HUES64 (cell line): Measurements from ENCODE around the gene RAB11FIP3.

Source experiments
- H3K27ac ChIP-seq: 2 replicates; pipeline ENCODE4 v1.7.0; 2013; ENCODE audit warnings: low read depth, low read length, inconsistent platforms
- H3K27me3 ChIP-seq: 2 replicates; pipeline ENCODE4 v1.6.1; 2013; ENCODE audit warnings: mild to moderate bottlenecking, low read length; ENCODE audit not compliant: insufficient read depth
- H3K36me3 ChIP-seq: 2 replicates; pipeline ENCODE4 v1.6.1; 2013; ENCODE audit warnings: mild to moderate bottlenecking, low read length; ENCODE audit not compliant: insufficient read depth
- H3K4me1 ChIP-seq: 2 replicates; pipeline ENCODE4 v1.6.1; 2013; ENCODE audit warnings: mild to moderate bottlenecking, low read length, moderate library complexity; ENCODE audit not compliant: insufficient read depth
- H3K4me3 ChIP-seq: 2 replicates; pipeline ENCODE4 v1.5.1; 2013; ENCODE audit warnings: mild to moderate bottlenecking, low read length, moderate library complexity
- H3K9ac ChIP-seq: 2 replicates; pipeline ENCODE4 v1.6.1; 2013; ENCODE audit warnings: mild to moderate bottlenecking, low read depth, low read length
- H3K9me3 ChIP-seq: 2 replicates; pipeline ENCODE4 v1.6.1; 2013; ENCODE audit warnings: low read depth, low read length; ENCODE audit not compliant: insufficient read depth
- WGBS: fragments of 150-250, 120-280 bp; methylation state at CpG from one replicate; pipeline ENCODE4 v1.1.7; 2013; ENCODE audit warnings: missing lambda C conversion rate; 5-methylcytosine and 5-hydroxymethylcytosine counted together

Gene RAB11FIP3

DNA sequence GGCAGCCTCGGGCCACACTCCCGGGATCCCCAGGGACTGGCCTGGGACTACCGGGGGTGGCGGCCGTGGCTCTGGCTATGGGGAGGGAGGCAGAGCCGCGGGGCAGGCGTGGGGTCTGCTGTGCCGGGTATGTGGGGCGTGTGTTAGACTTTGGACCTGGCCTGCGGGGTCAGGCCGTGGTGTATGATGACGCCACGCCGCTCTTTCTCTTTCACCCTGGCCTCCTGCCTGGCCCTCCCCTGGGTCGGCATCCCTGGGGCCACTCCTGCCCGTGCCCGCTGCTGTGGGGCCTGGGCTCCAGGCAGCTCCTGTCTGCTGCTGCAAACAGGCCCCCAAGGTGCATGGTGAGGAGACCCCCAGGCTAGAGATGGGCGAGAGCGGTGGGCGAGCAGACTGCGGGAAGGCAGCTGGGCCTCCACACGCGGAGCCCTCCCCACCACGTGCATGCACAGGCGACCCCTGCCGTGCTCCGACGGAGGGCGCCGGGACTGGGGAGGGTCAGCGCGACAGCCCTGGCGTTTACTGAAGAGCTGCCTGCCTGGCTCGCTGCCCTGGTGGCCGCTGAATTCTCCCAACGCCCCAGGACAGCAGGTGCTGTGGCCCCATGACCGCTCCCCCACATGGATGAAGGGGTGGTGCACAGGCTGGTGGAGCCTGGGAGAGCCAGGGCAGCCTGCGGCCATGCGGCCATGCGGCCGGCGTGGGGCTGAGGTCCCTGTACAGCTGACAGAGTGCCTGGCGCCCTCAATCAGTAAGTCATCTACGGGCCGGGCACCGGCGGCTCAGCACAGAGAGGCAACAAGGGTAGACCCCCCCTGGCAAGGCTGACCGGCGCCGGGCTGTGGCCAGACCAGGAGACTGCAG, 118.1 kb downstream of the RAB11FIP3 start:
- Histone ChIP-seq H3K27ac (no peak overlapping the region), H3K9ac (no peak overlapping the region), H3K4me3 (no peak overlapping the region), H3K9me3 (no peaks in the 10 kb centered on the region), H3K36me3 (no peaks in the 10 kb centered on the region; the same call in 1 of the 2 replicates), H3K27me3 (no peaks in the 10 kb centered on the region), H3K4me1 (no peaks in the 10 kb centered on the region)
- 95% methylated on average over 51 of the region's 51 CpGs for WGBS

DNA sequence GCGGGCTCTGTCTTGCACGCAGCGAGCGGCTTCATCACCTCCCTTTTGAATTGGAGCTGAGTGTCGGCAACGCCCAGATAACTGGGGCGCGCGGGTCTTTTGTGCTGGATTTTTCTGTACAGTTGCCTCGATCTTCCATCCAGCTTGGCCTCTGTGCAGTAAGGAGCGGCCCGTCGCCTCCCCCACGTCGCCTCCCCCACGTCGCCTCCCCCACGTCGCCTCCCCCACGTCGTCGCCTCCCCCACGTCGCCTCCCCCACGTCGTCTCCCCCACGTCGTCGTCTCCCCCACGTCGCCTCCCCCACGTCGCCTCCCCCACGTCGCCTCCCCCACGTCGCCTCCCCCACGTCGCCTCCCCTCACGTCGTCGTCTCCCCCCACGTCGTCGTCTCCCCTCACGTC, 119.1 kb downstream of the RAB11FIP3 start:
- Histone ChIP-seq H3K36me3 (no peaks in the 10 kb centered on the region), H3K4me1 (no peaks in the 10 kb centered on the region), H3K9ac (no peak overlapping the region), H3K4me3 (no peak overlapping the region), H3K27ac (no peak overlapping the region), H3K9me3 (no peaks in the 10 kb centered on the region), H3K27me3 (no peaks in the 10 kb centered on the region)
- 95% methylated on average over 42 of the region's 46 CpGs for WGBS

GRCh38 chr16:546909-547770, 121.7 kb downstream of the RAB11FIP3 start:
- Histone ChIP-seq H3K27me3 (no peaks in the 10 kb centered on the region), H3K27ac (no peak overlapping the region), H3K36me3 (peaks cover 9% of the 10 kb centered on the region), H3K9ac (no peak overlapping the region), H3K9me3 (no peaks in the 10 kb centered on the region), H3K4me3 (no peak overlapping the region), H3K4me1 (no peaks in the 10 kb centered on the region)
- WGBS = 88% methylated on average over 60 of the region's 60 CpGs

DNA sequence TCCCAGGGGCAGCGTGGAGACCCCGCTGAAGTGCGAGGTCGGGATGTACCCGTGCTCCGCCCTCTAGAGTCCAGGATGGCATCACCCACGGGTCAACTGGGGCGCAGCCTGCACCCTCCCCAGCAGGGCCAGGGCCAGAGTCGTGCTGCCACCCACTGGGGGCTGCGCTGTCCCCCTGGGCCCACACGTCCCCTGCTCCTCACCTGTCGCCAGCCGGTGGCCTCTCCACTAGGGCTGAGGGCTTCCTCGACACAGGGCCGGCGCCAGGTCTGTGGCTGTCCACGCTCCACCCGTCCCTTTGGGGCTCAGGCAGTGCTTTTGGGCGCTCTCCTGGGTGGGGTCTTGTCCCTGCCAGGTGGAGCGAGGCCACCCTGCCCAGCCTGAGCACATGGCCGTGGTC, 123.1 kb downstream of the RAB11FIP3 start:
- Histone ChIP-seq H3K36me3 (peaks cover 15% of the 10 kb centered on the region), H3K9me3 (no peaks in the 10 kb centered on the region), H3K27me3 (no peaks in the 10 kb centered on the region), H3K4me1 (no peaks in the 10 kb centered on the region), H3K9ac (no peak overlapping the region), H3K4me3 (no peak overlapping the region), H3K27ac (no peak overlapping the region)
- WGBS = 95% methylated on average over 21 of the region's 21 CpGs

GRCh38 chr16:549544-550263, 124.3 kb downstream of the RAB11FIP3 start:
- Histone ChIP-seq H3K9ac (no peak overlapping the region), H3K4me3 (no peak overlapping the region), H3K9me3 (no peaks in the 10 kb centered on the region), H3K36me3 (peaks cover 15% of the 10 kb centered on the region), H3K4me1 (no peaks in the 10 kb centered on the region), H3K27ac (no peak overlapping the region), H3K27me3 (no peaks in the 10 kb centered on the region)
- WGBS = 94% methylated on average over 54 of the region's 54 CpGs

- H3K36me3 ChIP-seq = peaks cover 15% of the 10 kb centered on the region
- no peak overlapping the region for H3K4me3 ChIP-seq
- H3K9me3 ChIP-seq = no peaks in the 10 kb centered on the region
- 97% methylated on average over 28 of the region's 28 CpGs for WGBS
- no peaks in the 10 kb centered on the region for H3K27me3 ChIP-seq
- H3K4me1 ChIP-seq = no peaks in the 10 kb centered on the region
- H3K27ac ChIP-seq = no peak overlapping the region
- no peak overlapping the region for H3K9ac ChIP-seq
Observed at GRCh38 chr16:551210-551609, 125.8 kb downstream of the RAB11FIP3 start.

DNA sequence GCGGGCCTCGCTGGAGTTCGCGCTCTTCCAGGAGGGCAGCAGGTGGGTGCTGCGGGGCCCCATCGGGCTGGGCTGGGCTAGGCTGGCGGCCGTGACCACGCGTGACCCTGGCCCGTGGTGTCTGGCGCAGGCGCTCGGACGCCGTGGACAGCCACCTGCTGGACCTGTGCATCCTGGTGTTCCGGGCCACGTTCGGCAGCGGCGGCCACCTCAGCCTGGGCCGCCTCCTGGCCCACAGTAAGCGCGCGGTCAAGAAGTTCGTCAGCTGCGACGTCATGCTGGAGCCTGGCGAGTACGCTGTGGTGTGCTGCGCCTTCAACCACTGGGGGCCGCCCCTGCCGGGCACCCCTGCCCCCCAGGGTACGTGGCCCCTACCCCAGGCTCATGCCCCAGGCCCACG, 126.7 kb downstream of the RAB11FIP3 start:
- H3K4me1 ChIP-seq = no peaks in the 10 kb centered on the region
- H3K9me3 ChIP-seq = no peaks in the 10 kb centered on the region
- peaks cover 15% of the 10 kb centered on the region for H3K36me3 ChIP-seq
- WGBS = 96% methylated on average over 35 of the region's 35 CpGs
- H3K27ac ChIP-seq = no peak overlapping the region
- no peak overlapping the region for H3K9ac ChIP-seq
- no peaks in the 10 kb centered on the region for H3K27me3 ChIP-seq
- no peak overlapping the region for H3K4me3 ChIP-seq

DNA sequence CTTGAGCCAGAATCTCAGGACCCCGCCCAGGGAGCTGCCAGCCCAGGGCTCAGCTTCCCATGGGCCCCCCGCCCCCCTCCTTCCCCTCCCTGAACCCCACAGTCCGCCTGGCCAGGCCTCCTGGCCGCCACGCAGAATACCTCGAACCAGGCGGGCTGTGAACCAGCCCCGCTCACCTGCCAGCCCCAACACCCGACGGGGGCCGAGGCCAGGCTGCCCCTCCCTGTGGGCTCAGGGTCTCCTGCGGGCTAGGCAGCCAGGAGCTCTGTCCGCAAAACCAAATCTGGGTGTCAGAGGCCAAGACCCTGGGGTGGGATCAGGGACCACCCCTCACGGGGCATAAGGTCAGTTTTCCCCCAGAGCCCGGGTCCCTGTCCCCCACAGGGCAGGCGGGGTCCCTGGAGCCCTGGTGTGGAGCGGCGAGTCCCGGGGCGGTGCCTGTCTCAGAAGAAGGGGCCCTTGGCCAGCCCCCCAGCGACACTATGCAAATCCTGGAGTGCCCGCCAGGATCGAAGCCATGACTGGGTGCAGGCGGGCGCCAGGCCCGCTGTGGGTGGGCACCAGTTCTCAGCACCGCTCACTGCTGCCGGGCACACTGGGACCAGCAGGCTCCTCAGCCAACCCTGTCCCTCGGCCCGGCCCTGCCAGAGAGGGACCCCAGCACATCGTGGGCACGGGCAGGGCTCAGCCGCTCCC, 128.3 kb downstream of the RAB11FIP3 start:
- Histone ChIP-seq H3K27me3 (peaks cover 7% of the 10 kb centered on the region), H3K4me1 (no peaks in the 10 kb centered on the region), H3K9ac (no peak overlapping the region), H3K36me3 (peaks cover 15% of the 10 kb centered on the region), H3K9me3 (no peaks in the 10 kb centered on the region), H3K4me3 (no peak overlapping the region), H3K27ac (no peak overlapping the region)
- WGBS = 95% methylated on average over 33 of the region's 33 CpGs

- Histone ChIP-seq H3K9me3 (no peaks in the 10 kb centered on the region), H3K4me3 (no peak overlapping the region), H3K36me3 (peaks cover 15% of the 10 kb centered on the region), H3K27ac (no peak overlapping the region), H3K9ac (no peak overlapping the region), H3K27me3 (peaks cover 12% of the 10 kb centered on the region), H3K4me1 (0 out of 2 replicates have a peak, but pooled peaks cover under 1% of the 10 kb centered on the region)
- WGBS = 87% methylated on average over 11 of the region's 11 CpGs
Observed at GRCh38 chr16:554297-554621, 128.8 kb downstream of the RAB11FIP3 start.

- Histone ChIP-seq H3K9ac (no peak overlapping the region), H3K4me1 (0 out of 2 replicates have a peak, but pooled peaks cover 3% of the 10 kb centered on the region), H3K9me3 (no peaks in the 10 kb centered on the region), H3K4me3 (no peak overlapping the region), H3K27ac (no peak overlapping the region), H3K36me3 (peaks cover 15% of the 10 kb centered on the region), H3K27me3 (peaks cover 17% of the 10 kb centered on the region)
- WGBS = 93% methylated on average over 54 of the region's 54 CpGs
Observed at GRCh38 chr16:554640-555365, 129.4 kb downstream of the RAB11FIP3 start.
